HG03565 (cell line): ENCODE results near the gene SH3RF3.
A peak's percentile ranks its signal among the peaks of the same experiment; 100 is the strongest.
"Not testable (repeated sequence)": the region's sequence is repeated elsewhere in the genome, so short reads cannot be mapped to it uniquely, and the experiment has no call there.

ENCODE experiments used
- ATAC-seq: cut with Tn5 transposase; IDR thresholded peaks from one replicate; pipeline ENCODE4 v1.9.1; 2021; ENCODE audit warnings: mild to moderate bottlenecking, moderate library complexity; ENCODE audit not compliant: unreplicated experiment

SH3RF3 gene

GRCh38 chr2:109528811-109529501 lies 400.0 kb downstream of the SH3RF3 start:
- ATAC-seq, result no peak

- ATAC-seq, result no peak
Observed at GRCh38 chr2:109529532-109530449, 400.8 kb downstream of the SH3RF3 start.

- ATAC-seq, result no peak
Observed at GRCh38 chr2:109530712-109531111, 401.7 kb downstream of the SH3RF3 start.

DNA sequence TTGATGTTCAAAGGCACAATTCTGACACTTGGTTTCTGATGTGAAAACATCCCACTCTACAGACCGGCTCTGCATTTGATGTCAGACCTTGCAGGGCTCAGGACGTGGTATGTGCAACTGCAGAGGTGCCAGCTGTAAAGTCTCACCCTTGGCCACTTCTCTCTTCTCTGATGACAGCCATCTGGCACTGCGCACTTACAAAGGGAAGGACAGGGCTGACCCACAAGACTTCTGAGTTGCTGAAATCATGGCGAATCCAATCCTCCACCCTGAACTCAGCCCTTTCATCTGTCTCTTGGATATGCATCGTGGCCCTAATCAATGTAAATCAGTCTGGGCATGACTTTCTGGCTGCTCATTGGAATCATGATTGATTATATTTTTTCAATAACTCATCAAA lies 402.2 kb downstream of the SH3RF3 start:
- ATAC-seq, result no peak

GRCh38 chr2:109531896-109532727 lies 403.1 kb downstream of the SH3RF3 start:
- no peak for ATAC-seq

GRCh38 chr2:109532728-109533076 lies 403.7 kb downstream of the SH3RF3 start:
- ATAC-seq, result no peak

DNA sequence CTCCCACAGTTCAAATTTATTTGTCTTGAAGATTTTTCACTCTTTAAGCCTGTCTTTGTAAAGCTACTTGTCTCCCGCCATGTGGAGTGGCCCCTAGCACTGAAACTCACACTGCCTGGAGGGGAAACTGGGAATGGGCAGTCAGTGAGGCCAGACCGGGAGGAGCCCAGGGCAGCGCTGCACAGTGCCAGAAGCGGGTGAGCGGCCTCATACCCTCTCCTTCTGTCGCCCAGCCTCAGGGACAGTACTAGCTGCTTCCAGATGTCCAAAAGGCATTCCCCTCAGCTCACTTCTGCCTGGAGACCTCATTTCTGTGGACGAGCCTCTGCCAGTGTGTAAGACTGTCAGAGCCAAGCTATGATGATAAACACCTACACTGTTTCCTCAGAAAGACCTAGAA lies 404.8 kb downstream of the SH3RF3 start:
- no peak for ATAC-seq

DNA sequence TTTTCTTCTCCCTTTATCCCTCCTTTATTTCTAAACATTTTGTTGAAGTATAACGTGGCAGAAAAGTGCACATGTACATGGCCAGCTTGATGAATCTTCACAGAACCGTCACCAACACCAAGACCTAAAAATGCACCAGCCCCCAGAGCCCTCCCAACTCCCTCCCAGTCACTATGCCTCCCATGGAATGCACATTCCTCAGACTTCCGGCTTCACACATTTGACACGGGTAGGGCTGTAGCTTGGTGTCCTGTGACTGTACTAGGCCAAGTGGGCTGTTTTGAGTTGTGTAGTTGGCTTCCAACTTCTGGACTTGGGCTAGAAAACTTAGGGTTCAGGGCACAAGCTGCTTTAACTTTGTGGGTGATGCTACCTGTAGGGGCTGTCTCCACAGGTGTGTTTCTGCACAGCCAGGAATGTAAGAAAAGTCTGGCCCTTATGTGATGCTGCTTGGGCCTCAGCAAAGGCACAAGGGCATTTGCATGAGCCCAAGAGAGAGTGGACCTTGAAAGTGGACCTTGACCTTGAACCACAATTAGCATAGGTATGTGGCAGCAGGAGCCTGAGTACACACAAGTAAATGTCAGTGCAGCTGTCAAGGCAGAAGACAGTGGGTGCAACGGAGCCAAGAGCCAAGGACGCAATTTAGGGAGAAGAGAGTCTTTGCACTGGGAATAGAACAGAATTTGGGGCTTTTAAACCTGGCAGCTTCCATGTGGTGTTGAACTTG lies 406.4 kb downstream of the SH3RF3 start:
- no peak for ATAC-seq

GRCh38 chr2:109536556-109536955 lies 407.6 kb downstream of the SH3RF3 start:
- ATAC-seq, result not testable (repeated sequence)

DNA sequence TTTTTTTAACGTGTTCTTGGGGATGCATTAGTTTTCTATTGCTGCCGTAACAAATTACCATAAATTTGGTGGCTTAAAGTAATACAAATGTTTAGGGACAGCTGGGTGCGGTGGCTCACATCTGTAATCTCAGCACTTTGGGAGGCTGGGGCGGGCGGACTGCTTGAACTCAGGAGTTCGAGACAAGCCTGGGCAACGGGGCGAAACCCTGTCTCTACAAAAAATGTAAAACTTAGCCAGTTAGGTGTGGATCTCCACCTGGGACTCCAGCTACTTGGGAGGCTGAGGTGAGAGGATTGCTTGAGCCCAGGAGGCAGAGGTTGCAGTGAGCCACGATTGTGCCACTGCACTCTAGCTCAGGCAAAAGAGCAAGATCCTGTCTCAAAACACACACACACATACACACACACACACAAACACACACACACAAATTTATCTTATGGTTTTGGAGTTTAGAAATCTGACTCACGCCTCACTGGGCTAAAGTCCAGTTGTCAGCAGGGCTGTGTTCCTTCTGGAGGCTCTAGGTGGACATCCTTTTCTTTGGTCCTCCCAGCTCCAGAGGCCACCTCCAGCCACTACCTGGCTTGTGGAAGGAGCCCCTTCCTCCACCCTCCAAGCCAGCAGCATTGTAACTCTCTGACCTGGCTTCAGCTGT lies 408.7 kb downstream of the SH3RF3 start:
- no peak for ATAC-seq

DNA sequence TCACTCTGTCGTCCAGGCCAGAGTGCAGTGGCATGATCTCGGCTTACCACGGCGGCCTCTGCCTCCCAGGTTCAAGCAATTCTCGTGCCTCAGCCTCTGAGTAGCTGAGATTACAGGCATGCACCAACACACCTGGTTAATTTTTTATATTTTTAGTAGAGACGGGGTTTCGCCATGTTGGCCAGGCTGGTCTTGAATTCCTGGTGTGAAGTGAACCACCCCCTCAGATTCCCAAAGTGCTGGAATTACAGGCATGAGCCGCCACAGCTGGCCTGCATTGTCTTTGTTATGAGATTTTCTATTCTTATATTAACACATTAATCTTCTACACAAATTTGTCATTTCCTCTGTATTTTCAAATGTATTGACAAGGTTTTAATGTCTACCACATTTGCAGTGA lies 409.5 kb downstream of the SH3RF3 start:
- no peak for ATAC-seq

DNA sequence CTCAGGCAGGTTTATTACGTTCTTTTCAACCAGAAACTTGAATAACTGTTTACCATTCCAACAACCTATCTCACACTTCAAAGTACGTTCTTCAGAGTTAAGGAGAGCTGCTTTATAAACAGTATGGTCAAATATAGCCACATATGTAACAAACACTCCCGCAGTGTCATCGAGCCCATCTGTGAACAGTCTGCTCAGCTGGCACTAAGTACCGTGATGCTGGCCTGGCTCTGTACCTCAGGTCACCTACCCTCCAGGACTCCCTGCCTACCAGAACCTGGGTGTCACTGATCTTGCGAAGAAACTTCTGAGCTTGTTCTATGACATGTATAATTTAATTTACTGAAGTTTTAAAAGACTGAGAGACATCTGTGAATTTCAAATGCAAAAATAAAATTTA lies 413.4 kb downstream of the SH3RF3 start:
- no peak for ATAC-seq

DNA sequence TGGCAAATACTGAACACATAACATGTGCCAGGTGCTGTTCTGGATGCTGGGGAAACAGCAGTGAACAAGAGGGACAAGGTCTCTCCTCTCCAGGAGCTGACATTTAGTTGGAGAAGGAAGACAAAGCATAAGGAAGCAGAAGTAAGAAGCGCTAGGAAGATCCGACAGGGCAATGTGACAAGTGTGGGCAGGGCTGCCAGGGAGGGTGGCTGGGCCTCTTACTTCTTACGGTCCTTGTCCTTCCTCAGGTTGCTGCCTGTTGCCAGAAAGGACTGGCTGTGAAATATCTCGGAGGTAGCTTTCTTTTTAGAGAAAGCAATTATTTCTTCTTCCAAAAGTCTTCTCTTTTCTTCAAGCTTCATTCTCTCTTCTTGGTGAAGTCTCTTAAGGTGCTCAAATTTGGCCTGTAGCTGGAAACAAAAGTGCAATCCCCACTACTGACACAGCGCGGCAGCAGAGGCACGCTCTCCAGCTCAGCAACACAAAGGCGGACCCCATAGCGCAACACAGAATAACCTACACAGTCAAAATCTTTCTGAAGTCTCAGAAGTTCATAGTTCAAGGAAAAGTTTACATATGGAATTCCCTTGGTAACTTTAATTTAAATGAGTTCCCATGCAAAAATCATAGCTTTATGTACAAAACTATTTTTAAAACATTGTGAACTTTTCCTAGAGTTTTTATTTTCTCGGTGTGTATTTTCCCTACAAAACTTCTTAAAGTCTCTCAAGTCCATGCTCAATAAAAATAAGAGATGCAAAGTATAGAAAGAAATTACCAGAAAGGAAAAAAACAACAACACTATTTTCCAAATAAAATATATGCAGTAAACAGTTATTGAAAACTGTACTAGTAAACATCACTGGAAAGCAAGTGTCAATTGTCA lies 417.1 kb downstream of the SH3RF3 start:
- ATAC-seq, result peak; percentile 56

- ATAC-seq, result no peak
Observed at GRCh38 chr2:109547280-109547679, 418.3 kb downstream of the SH3RF3 start.

DNA sequence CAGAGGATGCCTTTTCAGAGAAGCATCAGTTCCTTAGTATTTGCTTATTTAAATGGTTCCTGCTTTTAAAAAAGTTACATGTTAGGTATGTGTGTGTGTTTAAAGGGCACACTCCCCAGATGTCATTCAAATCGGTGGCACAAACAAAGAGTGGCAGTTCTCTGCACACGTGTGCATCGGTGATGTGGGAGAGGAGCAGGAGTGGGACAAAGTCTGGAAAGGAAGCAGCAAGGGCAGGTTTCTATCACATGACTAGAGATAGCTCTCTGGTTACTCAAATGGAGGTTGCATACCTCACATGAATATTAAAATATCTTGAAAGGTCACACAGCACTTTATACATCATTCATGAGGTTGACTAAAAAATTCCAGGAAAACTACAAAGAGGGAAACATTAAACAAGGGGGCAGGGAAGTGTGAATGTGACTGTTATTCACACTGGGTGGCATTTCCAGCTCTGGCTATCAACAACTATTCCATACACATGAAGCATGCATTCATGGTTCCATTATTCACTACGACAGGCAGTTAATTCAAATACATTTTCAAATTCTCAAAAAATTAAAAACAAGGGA lies 420.1 kb downstream of the SH3RF3 start:
- ATAC-seq, result no peak
